MM.1S (cell line): Measurements from ENCODE around the gene DMTF1.

Experiments
- DNase-seq: peaks from one replicate; pipeline ENCODE4 v3.0.0-alpha.2; 2015
- H2AFZ ChIP-seq: fragments of 300-600 bp; sonication (generic); 2 replicates; pipeline ENCODE4 v1.6.0; 2016; ENCODE audit warnings: antibody characterized with exemption, low read length
- H3F3A ChIP-seq: fragments of 300-600 bp; sonication (generic); 2 replicates; pipeline ENCODE4 v1.6.1; 2016; ENCODE audit warnings: mild to moderate bottlenecking, antibody characterized with exemption, low read length, moderate library complexity, mixed read lengths; ENCODE audit not compliant: insufficient read depth
- H3K27ac ChIP-seq: fragments of 300-600 bp; sonication (generic); 2 replicates; pipeline ENCODE4 v1.5.1; 2016; ENCODE audit warnings: mild to moderate bottlenecking, low read length
- H3K27me3 ChIP-seq: fragments of 300-600 bp; sonication (generic); replicated peaks from 2 replicates; pipeline ENCODE4 v1.6.0; 2016; ENCODE audit warnings: low read length; ENCODE audit not compliant: insufficient read depth
- H3K36me3 ChIP-seq: fragments of 300-600 bp; sonication (generic); replicated peaks from 2 replicates; pipeline ENCODE4 v1.6.1; 2016; ENCODE audit warnings: mild to moderate bottlenecking, low read length, mixed read lengths; ENCODE audit not compliant: insufficient read depth
- H3K4me1 ChIP-seq: fragments of 300-600 bp; sonication (generic); 2 replicates; pipeline ENCODE4 v1.6.1; 2016; ENCODE audit warnings: low read length, mixed read lengths
- H3K4me2 ChIP-seq: fragments of 300-600 bp; sonication (generic); 2 replicates; pipeline ENCODE4 v1.6.0; 2016; ENCODE audit warnings: low read depth, low read length
- H3K4me3 ChIP-seq: fragments of 300-600 bp; sonication (generic); 2 replicates; pipeline ENCODE4 v1.5.1; 2016; ENCODE audit warnings: low read length, mixed read lengths
- H3K79me2 ChIP-seq: fragments of 300-600 bp; sonication (generic); 2 replicates; pipeline ENCODE4 v1.6.1; 2016; ENCODE audit warnings: mixed run types, low read length, mixed read lengths
- H3K9ac ChIP-seq: fragments of 300-600 bp; sonication (generic); 2 replicates; pipeline ENCODE4 v1.6.1; 2016; ENCODE audit warnings: low read length, mixed read lengths
- H3K9me2 ChIP-seq: fragments of 300-600 bp; sonication (generic); replicated peaks from 2 replicates; pipeline ENCODE4 v1.6.1; 2016; ENCODE audit warnings: mild to moderate bottlenecking, low read length, mixed read lengths; ENCODE audit not compliant: insufficient read depth
- H3K9me3 ChIP-seq: fragments of 300-600 bp; sonication (generic); replicated peaks from 2 replicates; pipeline ENCODE4 v1.6.1; 2016; ENCODE audit warnings: mild to moderate bottlenecking, low read length, mixed read lengths; ENCODE audit not compliant: insufficient read depth
- H4K20me1 ChIP-seq: fragments of 300-600 bp; sonication (generic); 2 replicates; pipeline ENCODE4 v1.6.1; 2016; ENCODE audit warnings: mild to moderate bottlenecking, low read length, moderate library complexity, mixed read lengths; ENCODE audit not compliant: insufficient read depth
- CTCF ChIP-seq: fragments of 300-600 bp; sonication (generic); IDR thresholded peaks from 2 replicates; pipeline ENCODE4 v1.5.1; 2016; ENCODE audit warnings: antibody characterized with exemption, low read length, mixed read lengths
- EZH2 ChIP-seq: fragments of 300-600 bp; sonication (generic); optimal IDR thresholded peaks from 2 replicates; pipeline ENCODE3; 2017; ENCODE audit warnings: low read depth, mild to moderate bottlenecking, antibody characterized with exemption, low read length, mixed read lengths
- EZH2phosphoT487 ChIP-seq: fragments of 300-600 bp; sonication (generic); IDR thresholded peaks from 2 replicates; pipeline ENCODE4 v1.6.1; 2018; ENCODE audit warnings: antibody characterized with exemption, low read length

DMTF1 gene

GRCh38 chr7:87107949-87108776 lies 44.1 kb upstream of the DMTF1 start:
- H3K4me1 ChIP-seq: no peaks in the 10 kb centered on the region
- H3K4me3 ChIP-seq: no peak overlapping the region
- H3K9me3 ChIP-seq: no peaks in the 10 kb centered on the region
- H3K9ac ChIP-seq: no peak overlapping the region
- DNase-seq: no peak
- H3K36me3 ChIP-seq: no peaks in the 10 kb centered on the region
- no peaks in the 10 kb centered on the region for H3K9me2 ChIP-seq
- no peaks in the 10 kb centered on the region for H3K79me2 ChIP-seq
- H3F3A ChIP-seq: no peaks in the 10 kb centered on the region
- no peak overlapping the region for H3K27ac ChIP-seq
- H3K27me3 ChIP-seq: no peaks in the 10 kb centered on the region
- no peak overlapping the region for H3K4me2 ChIP-seq
- H4K20me1 ChIP-seq: no peaks in the 10 kb centered on the region
- TF ChIP-seq CTCF (no peak), EZH2phosphoT487 (no peak), EZH2 (no peak)
- H2AFZ ChIP-seq: no peak overlapping the region

- no peaks in the 10 kb centered on the region for H4K20me1 ChIP-seq
- no peak overlapping the region for H3K4me2 ChIP-seq
- no peaks in the 10 kb centered on the region for H3K36me3 ChIP-seq
- H3K4me3 ChIP-seq: no peak overlapping the region
- DNase-seq: no peak
- H2AFZ ChIP-seq: no peak overlapping the region
- no peak for TF ChIP-seq EZH2
- TF ChIP-seq CTCF: no peak
- no peak for TF ChIP-seq EZH2phosphoT487
- H3F3A ChIP-seq: no peaks in the 10 kb centered on the region
- H3K27me3 ChIP-seq: no peaks in the 10 kb centered on the region
- H3K4me1 ChIP-seq: no peaks in the 10 kb centered on the region
- H3K9me2 ChIP-seq: no peaks in the 10 kb centered on the region
- H3K79me2 ChIP-seq: no peaks in the 10 kb centered on the region
- no peak overlapping the region for H3K27ac ChIP-seq
- no peak overlapping the region for H3K9ac ChIP-seq
- H3K9me3 ChIP-seq: no peaks in the 10 kb centered on the region
These were observed 41.5 kb upstream of the DMTF1 start for GRCh38 chr7:87110778-87111177.

- Histone ChIP-seq H3K4me1 (no peaks in the 10 kb centered on the region), H3F3A (no peaks in the 10 kb centered on the region), H3K79me2 (no peaks in the 10 kb centered on the region), H3K36me3 (no peaks in the 10 kb centered on the region), H3K27ac (no peak overlapping the region), H3K9ac (no peak overlapping the region), H4K20me1 (no peaks in the 10 kb centered on the region), H3K9me2 (no peaks in the 10 kb centered on the region), H3K4me2 (no peak overlapping the region), H3K9me3 (no peaks in the 10 kb centered on the region), H2AFZ (no peak overlapping the region), H3K4me3 (no peak overlapping the region), H3K27me3 (no peaks in the 10 kb centered on the region)
- DNase-seq: no peak
- TF ChIP-seq EZH2phosphoT487 (no peak), CTCF (no peak)
These were observed 40.4 kb upstream of the DMTF1 start for GRCh38 chr7:87111877-87112276.
